ENCODE measurements around the gene SAMD4B.
"Not testable (repeated sequence)": the region's sequence is repeated elsewhere in the genome, so short reads cannot be mapped to it uniquely, and the experiment has no call there.

Gene SAMD4B

GRCh38 chr19:39336483-39336882, 5.7 kb upstream of the SAMD4B start:
- no peak for DNase-seq

- no peak for DNase-seq
Observed at GRCh38 chr19:39339674-39340073, 2.5 kb upstream of the SAMD4B start.

- DNase-seq, result not testable (repeated sequence)
Observed at GRCh38 chr19:39340156-39340555, 2.1 kb upstream of the SAMD4B start.

GRCh38 chr19:39341129-39341718, 997 bp upstream of the SAMD4B start:
- no peak for DNase-seq

GRCh38 chr19:39342647-39343305, 555 bp downstream of the SAMD4B start:
- DNase-seq, result no peak

- no peak for DNase-seq
Observed at GRCh38 chr19:39345956-39346355, 3.7 kb downstream of the SAMD4B start.

GRCh38 chr19:39347332-39348164, 5.3 kb downstream of the SAMD4B start:
- no peak for DNase-seq

GRCh38 chr19:39349326-39349725, 7.1 kb downstream of the SAMD4B start:
- DNase-seq, result no peak

GRCh38 chr19:39350156-39350555, 7.9 kb downstream of the SAMD4B start:
- DNase-seq, result no peak

- no peak for DNase-seq
Observed at GRCh38 chr19:39351537-39352064, 9.4 kb downstream of the SAMD4B start.

- DNase-seq, result no peak
Observed at GRCh38 chr19:39352381-39353255, 10.4 kb downstream of the SAMD4B start.

- DNase-seq, result no peak
Observed at GRCh38 chr19:39355253-39355652, 13.0 kb downstream of the SAMD4B start.

GRCh38 chr19:39356073-39356472, 13.9 kb downstream of the SAMD4B start:
- DNase-seq, result no peak

GRCh38 chr19:39356647-39357046, 14.4 kb downstream of the SAMD4B start:
- no peak for DNase-seq

- no peak for DNase-seq
Observed at GRCh38 chr19:39359026-39359425, 16.8 kb downstream of the SAMD4B start.

- DNase-seq, result no peak
Observed at GRCh38 chr19:39360599-39360998, 18.4 kb downstream of the SAMD4B start.

- DNase-seq, result no peak
Observed at GRCh38 chr19:39362682-39363657, 20.7 kb downstream of the SAMD4B start.

- DNase-seq, result no peak
Observed at GRCh38 chr19:39363901-39364457, 21.8 kb downstream of the SAMD4B start.

- DNase-seq, result no peak
Observed at GRCh38 chr19:39365531-39365930, 23.3 kb downstream of the SAMD4B start.

- no peak for DNase-seq
Observed at GRCh38 chr19:39369200-39369599, 27.0 kb downstream of the SAMD4B start.

GRCh38 chr19:39370735-39371134, 28.5 kb downstream of the SAMD4B start:
- no peak for DNase-seq
